ENCODE data around the gene AMIGO3.
A peak's percentile ranks its signal among the peaks of the same experiment; 100 is the strongest.

AMIGO3 gene

DNA sequence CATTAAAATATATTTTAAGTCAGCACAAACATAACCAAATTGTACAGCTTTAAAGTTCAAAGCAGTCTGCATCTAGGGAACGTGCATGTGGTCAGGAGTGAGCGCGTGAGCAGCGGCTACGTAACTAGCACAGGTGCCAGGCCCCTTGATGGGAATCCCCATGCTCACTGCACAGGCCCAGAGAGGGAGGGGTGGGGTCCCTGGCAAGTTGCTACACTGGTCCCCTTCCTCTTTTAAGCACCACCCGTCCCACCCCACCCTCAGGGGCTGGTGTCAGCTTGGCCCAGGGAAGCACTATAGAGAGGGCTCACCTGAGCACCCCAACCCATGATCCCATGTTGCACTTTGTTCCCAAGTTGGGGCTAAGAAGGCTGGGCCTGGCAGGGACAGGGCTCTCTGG, 5.1 kb upstream of the AMIGO3 start:
- DNase-seq, result no peak

DNA sequence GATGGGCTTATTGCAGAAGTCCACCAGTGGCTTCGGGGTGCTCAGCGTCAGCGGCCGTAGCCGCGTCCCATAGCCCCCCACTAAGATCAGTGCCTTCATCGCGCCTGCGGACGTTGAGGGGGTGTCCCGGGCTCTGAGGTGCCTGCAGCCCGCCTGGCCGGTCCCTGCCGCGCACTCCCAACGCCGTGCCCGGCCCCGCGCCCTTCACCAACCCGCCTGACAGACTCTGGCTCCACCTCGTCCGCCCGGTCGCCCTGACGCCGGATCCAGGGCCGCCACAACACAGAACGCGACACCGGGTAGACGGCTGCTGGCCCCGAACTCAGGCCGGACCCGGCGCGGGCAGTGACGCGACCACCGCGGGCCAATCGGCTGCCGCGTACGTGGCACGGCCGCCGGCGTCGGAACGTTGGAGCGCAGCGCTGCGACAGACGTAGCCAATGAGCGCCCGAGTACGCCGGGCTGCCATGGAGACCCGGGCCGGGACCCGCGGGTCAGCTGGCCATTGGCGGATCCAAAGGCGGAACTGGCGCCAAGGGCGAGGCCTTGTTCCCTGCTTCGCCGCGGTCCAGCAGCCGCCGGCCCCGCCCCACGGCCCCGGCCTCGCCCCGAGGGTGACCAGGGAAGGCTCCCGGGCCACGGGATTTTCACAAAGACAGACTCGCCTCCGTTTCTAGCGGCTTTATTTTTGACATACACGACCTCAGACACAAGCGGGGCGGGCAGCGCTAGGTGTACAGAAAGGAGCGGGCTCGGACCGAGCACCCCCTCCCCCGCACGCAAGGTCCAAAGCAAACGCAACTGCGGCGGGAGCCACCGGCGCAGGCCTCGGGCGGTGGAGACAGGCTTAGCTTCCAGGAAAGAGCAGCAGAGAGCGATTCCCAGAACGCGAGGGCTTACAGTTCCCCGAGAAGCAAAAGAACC, 4.4 kb upstream of the AMIGO3 start, which contains the start of gene GMPPB:
TSS of gene GMPPB (minus strand) at position 324 of the 924 bp plus-strand sequence. CDS start at position 99, 225 bp downstream.
- peak; percentile 96 for DNase-seq

GRCh38 chr3:49723296-49723627, 3.8 kb upstream of the AMIGO3 start:
- peak; percentile 30 for DNase-seq

GRCh38 chr3:49722896-49723295, 3.4 kb upstream of the AMIGO3 start:
- no peak for DNase-seq

- DNase-seq, result no peak
Measured at GRCh38 chr3:49721896-49722781, 2.7 kb upstream of the AMIGO3 start.

DNA sequence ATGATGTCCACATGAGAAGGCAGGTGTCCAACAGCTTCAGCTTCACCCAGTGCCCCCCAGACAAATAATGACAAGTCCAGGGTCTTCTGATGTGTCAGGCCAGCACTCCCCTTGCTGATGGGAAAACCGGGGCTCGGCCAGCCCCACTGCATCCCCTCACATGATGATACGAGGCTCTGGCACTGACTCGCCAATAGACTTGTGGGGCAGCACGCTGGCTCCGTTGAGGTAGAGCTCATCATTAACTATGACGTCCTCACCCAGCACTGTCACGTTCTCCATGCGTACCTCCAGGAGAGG, 2.1 kb upstream of the AMIGO3 start:
- DNase-seq, result no peak

DNA sequence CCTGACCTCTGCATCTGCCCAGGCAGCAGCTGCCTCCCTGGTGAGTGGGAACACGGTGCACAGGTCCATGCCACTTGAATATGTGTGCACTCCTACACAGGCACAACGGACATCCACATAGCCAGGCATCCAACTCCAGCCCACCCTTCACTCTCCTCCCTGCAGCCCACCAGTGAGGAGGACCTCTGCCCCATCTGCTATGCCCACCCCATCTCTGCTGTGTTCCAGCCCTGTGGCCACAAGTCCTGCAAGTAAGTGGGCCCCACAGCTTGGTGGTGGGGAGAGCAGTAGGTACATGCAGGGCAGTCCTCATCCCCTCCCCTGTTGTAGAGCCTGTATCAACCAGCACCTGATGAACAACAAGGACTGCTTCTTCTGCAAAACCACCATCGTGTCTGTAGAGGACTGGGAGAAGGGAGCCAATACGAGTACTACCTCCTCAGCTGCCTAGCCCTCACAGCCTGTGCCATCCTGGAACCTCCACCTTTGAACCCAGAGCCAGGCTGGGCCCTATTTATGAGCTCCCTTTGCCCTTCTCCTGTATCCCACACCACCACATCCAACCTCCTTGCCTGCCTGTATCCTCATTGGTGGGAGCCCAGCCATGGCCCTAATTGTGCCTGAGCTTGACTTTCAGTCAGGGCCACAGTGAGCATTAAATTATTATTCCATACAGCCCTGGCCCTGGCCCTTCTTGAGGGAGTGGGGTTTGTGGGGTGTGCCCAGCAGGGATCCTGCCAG, 1.5 kb upstream of the AMIGO3 start:
- no peak for DNase-seq

- DNase-seq, result no peak
Measured at GRCh38 chr3:49718858-49719213, 648 bp downstream of the AMIGO3 start.

- peak; percentile 1 for DNase-seq
Measured at GRCh38 chr3:49717959-49718857, 1.3 kb downstream of the AMIGO3 start.

- DNase-seq, result no peak
Measured at GRCh38 chr3:49717211-49717958, 2.1 kb downstream of the AMIGO3 start.

DNA sequence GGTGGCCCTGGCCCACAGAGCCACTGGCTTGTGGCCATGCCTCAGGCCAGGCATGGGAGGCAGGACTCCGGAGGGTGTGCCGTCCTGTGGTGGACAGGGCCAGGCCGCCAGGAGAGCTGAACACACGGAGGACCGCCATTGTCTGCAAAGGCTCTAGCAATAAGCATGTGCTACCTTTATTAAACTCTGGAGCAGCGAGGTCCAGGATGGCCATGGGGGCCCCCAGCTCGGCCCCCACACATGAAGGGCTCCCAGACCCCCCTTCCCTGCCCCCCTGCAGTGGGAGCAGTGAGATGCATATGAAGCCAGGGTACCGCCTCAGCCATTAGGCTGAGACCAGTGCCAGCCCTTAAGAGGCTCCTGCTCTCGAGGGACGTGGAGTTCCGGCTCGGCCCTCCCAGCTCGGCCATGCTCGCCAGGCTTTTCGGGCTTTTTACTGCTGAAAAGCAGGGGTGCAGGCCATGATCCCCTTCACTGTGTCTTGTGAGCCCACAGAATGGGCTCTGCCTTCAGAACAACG, 2.7 kb downstream of the AMIGO3 start:
- no peak for DNase-seq

DNA sequence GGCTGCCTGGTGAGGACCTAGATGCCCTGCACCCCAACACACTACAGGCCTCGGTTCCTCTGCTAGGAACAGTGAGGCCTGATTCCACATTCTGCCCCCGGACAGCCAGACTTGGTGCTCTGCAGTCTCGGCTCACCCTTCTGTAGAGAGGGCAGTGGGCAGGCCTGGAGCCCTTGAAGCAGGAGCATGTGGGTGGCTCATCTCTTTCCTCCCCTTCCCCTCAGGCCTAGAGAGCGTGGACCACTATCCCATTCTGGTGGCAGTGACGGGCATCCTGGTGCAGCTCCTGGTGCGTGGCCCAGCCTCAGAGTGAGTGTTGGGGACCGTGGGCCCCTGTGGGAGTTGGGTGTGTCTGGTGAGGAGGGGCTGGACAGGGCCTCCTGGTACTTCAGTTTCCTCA, 3.3 kb downstream of the AMIGO3 start:
- DNase-seq, result no peak

- DNase-seq, result no peak
Measured at GRCh38 chr3:49715611-49716121, 3.8 kb downstream of the AMIGO3 start.

DNA sequence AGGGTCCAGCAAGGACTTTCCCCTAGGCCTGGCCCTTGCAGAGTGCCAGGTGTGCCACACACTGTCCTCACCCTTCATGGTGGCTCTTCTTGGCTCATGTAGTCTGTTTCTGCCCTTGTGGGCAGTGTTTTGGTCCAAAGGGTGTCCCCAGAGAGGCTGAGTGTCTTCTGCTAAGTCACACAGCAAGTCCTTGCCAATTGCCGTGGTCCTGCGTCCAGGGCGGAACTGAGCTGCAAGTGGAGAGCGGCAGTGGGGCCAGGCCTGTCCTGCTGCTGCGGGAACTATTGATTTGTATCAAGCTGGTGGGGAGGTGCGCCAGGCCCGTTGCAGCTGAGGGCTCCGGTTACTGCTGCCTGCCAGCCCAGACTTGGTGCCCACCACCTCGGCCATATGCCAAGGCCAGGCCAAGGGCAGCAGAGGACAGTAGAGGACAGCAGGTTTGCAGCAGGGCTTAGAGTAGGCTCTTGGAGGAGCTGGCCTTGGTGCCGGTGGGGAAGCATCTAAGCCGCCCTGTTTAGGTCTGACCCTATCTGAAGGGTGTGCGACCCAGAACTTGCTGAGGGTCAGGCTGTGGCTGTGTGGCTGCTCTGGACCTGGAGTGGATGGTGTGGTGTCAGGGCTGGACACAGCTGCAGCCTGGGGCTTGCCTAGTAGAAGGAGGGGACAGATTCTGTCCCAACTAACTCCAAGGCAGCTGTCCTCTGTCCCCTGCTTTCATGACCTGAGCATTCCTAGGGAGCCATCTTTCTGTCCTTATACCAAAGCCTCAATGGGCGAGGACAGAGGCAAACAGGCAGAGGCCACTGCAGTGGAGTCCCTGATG, 4.5 kb downstream of the AMIGO3 start:
- DNase-seq, result no peak

DNA sequence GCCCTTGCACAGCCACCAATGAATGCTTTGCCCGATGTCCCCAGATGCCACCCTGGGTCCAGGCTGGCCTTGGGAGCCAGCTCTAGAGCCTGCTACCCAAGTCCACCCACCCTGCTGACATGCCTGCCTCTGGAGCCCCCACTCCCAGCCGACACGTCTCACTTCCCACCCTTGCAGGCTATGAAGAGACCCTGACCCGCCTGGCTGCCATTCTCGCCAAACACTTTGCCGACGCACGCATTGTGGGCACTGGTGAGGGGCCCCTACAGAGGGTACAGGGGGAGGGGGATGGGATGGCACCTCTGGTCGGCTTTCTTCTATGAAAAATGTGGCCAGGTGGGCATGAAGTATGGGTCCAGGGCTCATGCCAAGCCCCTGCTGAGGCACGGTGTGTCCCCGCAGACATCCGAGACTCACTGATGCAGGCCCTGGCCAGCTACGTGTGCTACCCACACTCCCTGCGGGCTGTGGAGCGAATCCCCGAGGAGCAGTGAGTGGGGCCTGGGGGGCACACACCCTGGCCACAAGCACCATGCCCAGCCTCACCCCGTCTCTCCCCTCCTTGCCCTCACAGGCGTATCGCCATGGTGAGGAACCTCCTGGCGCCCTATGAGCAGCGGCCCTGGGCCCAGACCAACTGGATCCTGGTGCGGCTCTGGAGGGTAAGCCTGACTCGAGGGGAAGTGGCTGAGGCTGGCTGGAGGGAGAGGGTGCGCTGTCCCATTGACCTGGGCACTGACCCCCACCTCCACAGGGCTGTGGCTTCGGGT, 6.0 kb downstream of the AMIGO3 start:
- DNase-seq, result no peak

DNA sequence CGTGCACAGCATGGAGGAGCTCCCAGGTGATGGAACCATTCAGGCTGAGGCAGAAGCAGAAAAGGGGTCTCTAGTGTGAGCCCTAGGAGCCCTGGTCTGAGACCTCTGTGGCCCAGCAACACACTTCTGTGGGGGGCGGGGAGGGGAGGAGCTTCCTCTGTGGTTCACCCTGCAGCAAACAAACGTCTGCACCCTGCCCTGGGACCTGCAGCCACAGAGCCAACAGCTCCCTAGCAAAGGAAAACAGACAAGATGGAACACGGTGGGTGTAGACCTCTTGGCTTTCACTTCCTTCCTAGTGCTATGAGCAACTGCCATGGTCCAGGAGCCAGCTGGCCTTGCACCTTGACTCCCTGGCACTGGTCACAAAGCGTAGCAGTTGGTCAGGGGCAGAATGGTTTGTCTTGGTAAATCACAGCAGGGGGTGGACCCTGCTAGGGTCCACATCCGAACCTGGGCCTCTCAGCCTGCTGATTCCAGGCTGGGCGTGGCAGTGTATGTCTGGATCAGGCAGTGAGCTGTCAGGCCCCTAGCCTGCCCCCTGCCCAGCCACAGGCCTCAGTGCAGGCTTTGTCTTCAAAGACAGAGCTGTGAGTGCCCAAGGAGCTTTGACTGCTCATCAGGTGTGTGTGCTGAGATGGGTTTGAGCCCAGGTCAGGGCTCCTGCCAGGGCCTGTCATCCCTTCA, 6.7 kb downstream of the AMIGO3 start:
- DNase-seq, result peak; percentile 84

- DNase-seq, result no peak
Measured at GRCh38 chr3:49712166-49712565, 7.3 kb downstream of the AMIGO3 start.

- DNase-seq, result no peak
Measured at GRCh38 chr3:49711489-49711888, 8.0 kb downstream of the AMIGO3 start.

- DNase-seq, result no peak
Measured at GRCh38 chr3:49709852-49710251, 9.6 kb downstream of the AMIGO3 start.
